GM12873 (cell line): ENCODE data around the gene NRDE2.

Experiments used
- TF ChIP-seq, protein P1 (sequence below): IDR thresholded peaks from 2 replicates; pipeline ENCODE4 v1.5.1; 2012; ENCODE audit warnings: low read depth, mild to moderate bottlenecking, moderate library complexity, low read length, control low read depth; ENCODE audit not compliant: insufficient read depth; ENCODE audit errors: missing control alignments

The NRDE2 gene

GRCh38 chr14:90373887-90374286 is 42.1 kb upstream of the NRDE2 start:
- TF ChIP-seq, protein P1, sequence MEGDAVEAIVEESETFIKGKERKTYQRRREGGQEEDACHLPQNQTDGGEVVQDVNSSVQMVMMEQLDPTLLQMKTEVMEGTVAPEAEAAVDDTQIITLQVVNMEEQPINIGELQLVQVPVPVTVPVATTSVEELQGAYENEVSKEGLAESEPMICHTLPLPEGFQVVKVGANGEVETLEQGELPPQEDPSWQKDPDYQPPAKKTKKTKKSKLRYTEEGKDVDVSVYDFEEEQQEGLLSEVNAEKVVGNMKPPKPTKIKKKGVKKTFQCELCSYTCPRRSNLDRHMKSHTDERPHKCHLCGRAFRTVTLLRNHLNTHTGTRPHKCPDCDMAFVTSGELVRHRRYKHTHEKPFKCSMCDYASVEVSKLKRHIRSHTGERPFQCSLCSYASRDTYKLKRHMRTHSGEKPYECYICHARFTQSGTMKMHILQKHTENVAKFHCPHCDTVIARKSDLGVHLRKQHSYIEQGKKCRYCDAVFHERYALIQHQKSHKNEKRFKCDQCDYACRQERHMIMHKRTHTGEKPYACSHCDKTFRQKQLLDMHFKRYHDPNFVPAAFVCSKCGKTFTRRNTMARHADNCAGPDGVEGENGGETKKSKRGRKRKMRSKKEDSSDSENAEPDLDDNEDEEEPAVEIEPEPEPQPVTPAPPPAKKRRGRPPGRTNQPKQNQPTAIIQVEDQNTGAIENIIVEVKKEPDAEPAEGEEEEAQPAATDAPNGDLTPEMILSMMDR: no peak

- TF ChIP-seq, protein P1: no peak
These were observed 37.4 kb upstream of the NRDE2 start for GRCh38 chr14:90368946-90369721.

DNA sequence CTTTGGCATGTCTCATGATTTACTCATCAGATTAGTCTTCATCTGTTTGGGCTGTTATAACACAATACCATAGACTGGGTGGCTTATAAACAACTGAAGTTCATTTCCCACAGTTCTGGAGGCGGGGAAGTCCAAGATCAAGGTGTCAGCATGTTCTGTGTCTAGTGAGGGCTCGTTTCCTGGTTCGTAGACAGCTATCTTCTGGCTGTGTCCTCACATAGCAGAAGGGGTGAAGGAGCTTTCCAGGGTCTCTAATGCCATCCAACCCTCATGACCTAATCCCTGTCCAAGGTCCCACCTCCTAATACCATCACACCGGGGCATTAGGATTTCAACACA is 30.8 kb upstream of the NRDE2 start:
- TF ChIP-seq, protein P1: no peak

- TF ChIP-seq, protein P1: no peak
These were observed 30.3 kb upstream of the NRDE2 start for GRCh38 chr14:90361865-90362557.

- TF ChIP-seq, protein P1: no peak
These were observed 26.6 kb upstream of the NRDE2 start for GRCh38 chr14:90358359-90358758.

GRCh38 chr14:90356925-90357324 is 25.2 kb upstream of the NRDE2 start:
- TF ChIP-seq, protein P1: no peak
